ENCODE measurements around the gene SHC2.
"Not testable (repeated sequence)": the region's sequence is repeated elsewhere in the genome, so short reads cannot be mapped to it uniquely, and the experiment has no call there.

The SHC2 gene

GRCh38 chr19:444677-445210, 16.1 kb downstream of the SHC2 start:
- no peak for DNase-seq

GRCh38 chr19:443005-443404, 17.8 kb downstream of the SHC2 start:
- DNase-seq: no peak

- DNase-seq: no peak
Observed at GRCh38 chr19:442085-442484, 18.7 kb downstream of the SHC2 start.

DNA sequence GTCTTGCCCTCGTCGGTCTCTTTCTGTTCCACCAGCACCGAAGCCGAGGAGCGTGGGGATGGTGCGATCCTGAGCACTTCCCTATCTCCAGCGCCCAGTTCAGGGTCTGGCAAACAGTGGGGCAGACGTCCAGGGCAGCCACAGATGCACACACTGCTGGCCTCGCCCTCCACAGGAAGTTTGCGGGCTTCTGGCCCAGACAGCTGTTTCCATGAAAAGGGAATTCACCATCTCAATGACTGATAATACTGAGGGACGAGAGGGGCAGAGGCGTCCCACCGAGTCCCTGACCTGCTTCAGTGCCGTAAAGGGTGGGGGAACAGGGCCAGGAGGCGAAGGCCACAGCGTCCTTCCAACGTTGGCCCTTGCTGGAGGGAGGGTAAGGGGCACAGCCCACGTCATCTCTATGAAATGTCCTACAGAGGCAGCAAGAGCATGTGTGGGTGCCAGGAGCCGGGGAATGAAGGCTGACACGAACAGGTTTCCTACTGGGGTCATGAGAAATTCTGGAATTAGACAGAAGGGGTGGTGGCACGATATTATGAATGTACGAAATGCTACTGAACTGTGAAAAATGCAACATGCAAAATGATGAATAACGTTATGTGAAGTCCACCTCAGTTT, 19.5 kb downstream of the SHC2 start:
- DNase-seq: no peak

DNA sequence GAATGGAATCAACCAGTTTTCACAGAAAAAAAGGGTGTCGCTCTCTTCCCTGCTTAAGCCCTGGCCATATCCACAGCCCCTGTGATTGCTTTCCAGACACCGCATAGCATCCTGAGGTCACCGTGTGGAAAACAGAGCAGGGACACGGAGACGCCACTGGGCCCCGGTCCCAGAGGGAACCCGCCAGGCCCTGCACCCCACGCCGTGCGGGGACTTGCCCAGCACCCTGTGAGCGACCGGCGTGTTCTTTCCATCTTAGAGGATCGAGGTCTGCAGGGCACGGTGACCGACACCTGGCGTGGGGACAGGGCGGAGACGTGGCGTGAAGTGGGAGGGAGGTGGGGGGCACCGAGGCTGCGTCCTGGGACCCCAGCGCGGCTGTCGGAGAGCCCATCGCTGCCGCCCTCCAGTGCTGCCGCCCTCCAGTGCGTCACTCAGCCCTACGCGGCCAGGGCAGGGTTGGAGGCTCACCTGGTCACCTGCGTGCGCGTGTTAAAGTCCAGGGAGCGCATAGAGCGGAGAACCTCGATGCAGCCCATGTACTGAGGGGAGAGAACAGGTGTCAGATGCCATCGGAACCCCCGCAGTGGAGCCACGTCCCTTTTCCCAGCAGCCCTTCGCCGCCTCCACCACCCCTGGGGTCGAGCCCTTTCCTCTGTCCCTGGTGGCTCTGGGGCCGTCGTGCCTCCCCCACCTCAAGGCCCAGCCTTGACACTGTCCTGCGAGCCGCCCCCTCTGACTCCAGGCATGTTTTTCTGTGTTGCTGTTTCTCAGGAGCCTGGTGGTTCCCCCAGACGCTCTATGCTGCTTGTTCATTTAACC, 20.2 kb downstream of the SHC2 start:
- DNase-seq: no peak

DNA sequence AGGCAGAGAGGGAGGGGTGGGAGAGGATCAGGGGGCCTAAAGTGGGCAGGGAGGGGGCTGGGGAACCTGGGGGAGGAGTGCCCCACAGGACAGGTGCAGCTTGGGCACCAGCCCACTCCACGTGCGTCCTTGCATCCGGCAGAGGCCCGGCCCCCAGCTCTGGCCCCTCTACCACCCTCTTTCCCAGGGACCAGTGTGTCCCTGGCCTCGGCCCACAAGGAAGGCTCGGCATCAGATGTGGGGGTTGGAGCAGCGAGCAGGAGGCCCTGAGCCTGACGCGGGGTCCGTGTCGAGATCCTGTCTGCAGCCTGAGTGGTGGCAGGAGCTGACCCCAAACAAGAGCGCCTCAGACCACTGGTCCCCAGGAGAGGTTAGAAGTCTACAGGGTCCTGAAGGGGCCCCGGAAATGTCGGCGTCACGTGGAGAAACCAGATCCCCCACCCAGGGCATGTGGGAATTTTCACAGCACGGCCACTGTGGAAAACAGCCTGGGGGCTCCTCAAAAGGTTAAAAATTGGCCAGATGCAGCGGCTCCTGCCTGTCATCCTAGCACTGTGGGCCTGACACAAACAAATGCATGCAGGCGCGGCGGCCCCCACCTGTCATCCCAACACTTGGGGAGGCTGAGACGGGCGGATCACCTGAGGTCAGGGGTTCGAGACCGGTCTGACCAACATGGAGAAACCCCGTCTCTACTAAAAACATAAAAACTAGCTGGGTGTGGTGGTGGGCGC, 21.5 kb downstream of the SHC2 start:
- no peak for DNase-seq

- no peak for DNase-seq
Observed at GRCh38 chr19:438416-438958, 22.3 kb downstream of the SHC2 start.

DNA sequence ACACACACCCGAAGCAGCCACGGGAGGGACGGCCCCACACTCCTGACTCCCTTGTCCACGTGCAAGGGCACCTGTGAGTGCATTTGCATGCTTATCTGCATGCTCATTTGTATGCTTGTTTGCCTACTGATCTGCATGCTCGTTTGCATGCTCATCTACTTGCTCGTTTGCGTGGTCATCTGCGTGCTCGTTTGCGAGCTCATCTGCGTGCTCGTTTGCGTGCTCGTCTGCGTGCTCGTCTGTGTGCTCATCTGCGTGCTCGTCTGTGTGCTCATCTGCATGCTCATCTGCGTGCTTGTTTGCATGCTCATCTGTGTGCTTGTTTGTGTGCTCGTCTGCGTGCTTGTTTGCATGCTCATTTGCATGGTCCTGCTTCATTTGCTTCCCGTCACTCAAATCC, 23.8 kb downstream of the SHC2 start:
- no peak for DNase-seq

DNA sequence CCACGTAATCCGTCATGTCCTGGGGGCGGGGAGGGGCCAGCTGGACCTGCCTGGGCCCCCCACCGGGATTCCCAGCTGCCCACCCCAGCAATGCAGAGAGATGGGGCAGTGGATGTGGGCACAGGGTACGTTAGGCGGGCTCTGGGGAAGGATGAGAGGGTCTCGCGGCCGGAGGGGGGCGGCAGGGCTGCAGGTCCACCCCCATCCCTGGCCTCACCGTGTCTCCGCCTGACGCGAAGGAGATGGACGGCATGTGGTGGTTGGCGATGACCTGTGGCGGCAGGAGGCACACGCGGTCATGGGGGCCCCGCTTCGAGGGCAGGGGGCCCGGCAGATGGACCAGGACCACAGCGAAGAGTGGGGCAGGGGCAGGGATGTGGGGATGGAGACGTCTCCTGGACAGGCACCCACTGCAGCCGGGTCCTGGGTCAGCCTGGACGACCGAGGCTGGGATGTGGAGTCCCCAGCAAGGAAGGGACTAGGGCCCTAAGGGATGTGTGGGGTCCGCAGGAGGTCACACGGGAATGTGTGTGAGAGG, 24.4 kb downstream of the SHC2 start:
- DNase-seq: no peak

DNA sequence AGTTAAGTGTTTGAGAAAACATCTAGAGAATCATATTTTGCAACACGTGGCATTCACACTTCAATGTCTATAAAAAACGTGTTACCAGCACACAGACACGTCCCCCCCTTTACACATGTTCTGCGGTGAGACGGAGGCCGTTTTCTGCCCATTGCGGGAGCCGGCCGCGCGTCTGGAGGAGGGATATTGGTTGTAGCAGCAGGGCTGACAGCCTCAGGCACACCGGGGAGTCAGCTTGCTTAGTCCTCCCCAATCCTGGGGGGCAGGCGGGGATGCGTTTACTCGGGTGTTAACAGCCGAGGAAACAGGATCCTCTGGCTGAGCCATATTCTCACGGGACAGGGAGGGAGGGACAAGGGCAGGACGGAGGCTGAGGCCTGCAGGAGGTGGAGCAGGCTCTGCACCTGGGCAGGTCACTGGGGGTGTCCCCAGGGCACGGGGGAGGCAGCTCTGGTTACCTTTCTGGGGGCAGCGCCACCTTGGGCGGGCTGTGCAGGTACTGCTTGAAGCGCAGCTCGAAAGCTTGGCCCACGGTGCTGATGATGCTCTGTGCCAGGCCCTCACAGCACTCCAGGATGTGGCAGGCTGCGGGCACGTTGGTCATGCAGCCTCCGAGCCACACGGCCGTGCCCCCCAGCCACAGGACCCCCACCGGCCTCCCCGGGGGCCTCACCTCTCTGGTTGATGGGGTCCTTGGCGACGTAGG, 25.0 kb downstream of the SHC2 start:
- no peak for DNase-seq

GRCh38 chr19:435056-435706, 25.7 kb downstream of the SHC2 start:
- no peak for DNase-seq

DNA sequence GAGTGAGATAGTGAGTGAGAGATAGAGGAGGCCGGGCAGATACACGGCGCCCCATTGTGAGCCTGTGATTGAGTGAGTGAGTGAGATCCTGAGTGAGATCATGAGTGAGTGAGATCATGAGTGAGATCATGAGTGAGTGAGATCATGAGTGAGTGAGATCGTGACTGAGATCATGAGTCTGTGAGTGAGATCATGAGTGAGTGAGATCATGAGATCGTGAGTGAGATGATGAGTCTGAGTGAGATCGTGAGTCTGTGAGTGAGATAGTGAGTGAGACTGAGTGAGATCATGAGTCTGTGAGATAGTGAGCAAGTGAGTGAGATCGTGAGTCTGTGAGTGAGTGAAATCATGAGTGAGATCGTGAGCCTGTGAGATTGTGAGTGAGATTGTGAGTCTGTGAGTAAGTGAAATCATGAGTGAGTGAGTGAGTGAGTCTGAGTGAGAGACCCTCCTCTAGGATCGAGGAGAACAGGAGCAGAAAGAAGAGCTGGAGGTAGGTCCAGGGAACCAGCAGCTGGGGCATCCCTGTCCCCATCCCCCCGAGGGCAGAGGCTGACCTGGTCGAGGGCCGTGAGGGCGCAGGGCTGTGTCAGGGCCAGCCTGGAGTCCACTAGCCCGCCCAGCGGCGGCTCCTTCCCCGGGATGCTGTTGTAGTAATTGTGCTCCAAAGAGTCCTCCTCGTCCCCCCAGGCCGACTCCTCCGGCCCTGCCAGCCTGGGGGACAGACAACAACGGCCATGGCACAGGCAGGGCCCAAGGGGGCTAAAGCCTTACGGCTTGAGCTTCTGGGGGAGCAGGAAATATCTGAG, 26.5 kb downstream of the SHC2 start:
- no peak for DNase-seq

DNA sequence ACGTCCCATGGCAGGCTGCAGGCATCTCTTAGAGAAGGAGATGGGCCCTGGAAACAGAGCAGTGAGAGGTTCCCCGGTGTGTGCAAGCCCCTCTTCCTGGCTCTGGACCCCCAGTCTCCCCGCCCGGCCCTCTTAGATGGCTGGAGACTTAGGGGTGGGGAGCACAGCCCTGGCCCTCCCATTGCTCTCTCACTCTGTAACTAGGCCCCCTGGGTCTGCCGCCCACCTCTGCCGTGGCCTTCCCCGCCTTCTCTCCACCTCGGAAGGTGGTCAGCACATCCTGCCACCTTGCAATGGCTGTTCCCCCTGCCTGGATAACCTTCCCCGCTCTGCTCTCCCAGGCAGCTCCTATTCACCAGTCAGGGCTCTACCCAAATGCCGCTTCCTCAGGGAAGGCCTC, 30.1 kb downstream of the SHC2 start:
- no peak for DNase-seq

- no peak for DNase-seq
Observed at GRCh38 chr19:428149-428548, 32.7 kb downstream of the SHC2 start.

GRCh38 chr19:427675-428074, 33.2 kb downstream of the SHC2 start:
- not testable (repeated sequence) for DNase-seq

DNA sequence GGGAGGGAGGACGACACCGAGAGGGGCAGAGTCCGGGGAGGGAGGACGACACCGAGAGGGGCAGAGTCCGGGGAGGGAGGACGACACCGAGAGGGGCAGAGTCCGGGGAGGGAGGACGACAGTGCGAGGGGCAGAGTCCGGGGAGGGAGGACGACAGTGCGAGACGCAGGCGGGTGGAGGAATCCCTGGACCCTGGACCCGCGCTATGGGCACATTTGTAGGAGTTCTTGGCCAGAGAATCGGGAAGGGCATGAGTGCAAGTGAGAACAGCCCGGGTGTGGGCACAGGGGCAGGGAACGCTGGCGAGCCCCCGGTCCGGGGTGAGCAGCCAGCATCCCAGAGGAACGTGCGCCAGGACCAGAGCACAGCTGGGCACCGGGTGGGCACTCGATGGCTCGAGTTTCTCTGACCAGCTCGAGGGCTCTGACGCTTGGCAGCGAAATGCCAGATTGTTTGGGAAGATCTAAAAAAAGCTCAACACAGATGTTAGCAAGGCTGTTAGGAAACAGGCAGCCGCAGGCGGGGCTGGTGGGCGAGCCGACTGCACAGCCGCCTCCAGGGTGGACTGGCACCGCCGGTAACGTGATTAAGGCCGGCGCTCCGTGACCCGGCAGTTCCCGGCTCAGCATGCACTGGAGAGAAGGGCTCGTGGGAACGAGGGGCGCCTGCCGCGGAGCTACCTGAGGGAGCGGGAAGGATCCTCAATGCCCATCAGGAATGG, 33.9 kb downstream of the SHC2 start:
- DNase-seq: no peak

- no peak for DNase-seq
Observed at GRCh38 chr19:425056-425455, 35.8 kb downstream of the SHC2 start.

GRCh38 chr19:424546-424945, 36.3 kb downstream of the SHC2 start:
- DNase-seq: no peak

- DNase-seq: no peak
Observed at GRCh38 chr19:423691-424466, 37.0 kb downstream of the SHC2 start.

GRCh38 chr19:422917-423226, 38.0 kb downstream of the SHC2 start:
- not testable (repeated sequence) for DNase-seq
